ENCODE results near the gene SLC6A2.

Gene SLC6A2

GRCh38 chr16:55672471-55672870 lies 16.7 kb downstream of the SLC6A2 start:
- no peak for DNase-seq (ENCODE audit: low spot score)

GRCh38 chr16:55678161-55678821 lies 22.5 kb downstream of the SLC6A2 start:
- DNase-seq (ENCODE audit: low spot score) = no peak

- DNase-seq (ENCODE audit: low spot score) = no peak
Measured at GRCh38 chr16:55682086-55682485, 26.3 kb downstream of the SLC6A2 start.

- DNase-seq (ENCODE audit: low spot score) = no peak
Measured at GRCh38 chr16:55685973-55686372, 30.2 kb downstream of the SLC6A2 start.

- DNase-seq (ENCODE audit: low spot score) = no peak
Measured at GRCh38 chr16:55686671-55687070, 30.9 kb downstream of the SLC6A2 start.

- DNase-seq (ENCODE audit: low spot score) = no peak
Measured at GRCh38 chr16:55687802-55688201, 32.0 kb downstream of the SLC6A2 start.

GRCh38 chr16:55690841-55691240 lies 35.1 kb downstream of the SLC6A2 start:
- no peak for DNase-seq (ENCODE audit: low spot score)

GRCh38 chr16:55691771-55692170 lies 36.0 kb downstream of the SLC6A2 start:
- DNase-seq (ENCODE audit: low spot score) = no peak

GRCh38 chr16:55695595-55695994 lies 39.8 kb downstream of the SLC6A2 start:
- no peak for DNase-seq (ENCODE audit: low spot score)

- no peak for DNase-seq (ENCODE audit: low spot score)
Measured at GRCh38 chr16:55697867-55698266, 42.1 kb downstream of the SLC6A2 start.

- DNase-seq (ENCODE audit: low spot score) = no peak
Measured at GRCh38 chr16:55698331-55698730, 42.5 kb downstream of the SLC6A2 start.

GRCh38 chr16:55698946-55699345 lies 43.2 kb downstream of the SLC6A2 start:
- no peak for DNase-seq (ENCODE audit: low spot score)

- DNase-seq (ENCODE audit: low spot score) = no peak
Measured at GRCh38 chr16:55699616-55700015, 43.8 kb downstream of the SLC6A2 start.

GRCh38 chr16:55700067-55700466 lies 44.3 kb downstream of the SLC6A2 start:
- DNase-seq (ENCODE audit: low spot score) = no peak

GRCh38 chr16:55700961-55701360 lies 45.2 kb downstream of the SLC6A2 start:
- DNase-seq (ENCODE audit: low spot score) = no peak

- DNase-seq (ENCODE audit: low spot score) = no peak
Measured at GRCh38 chr16:55701442-55702319, 45.9 kb downstream of the SLC6A2 start.

- DNase-seq (ENCODE audit: low spot score) = no peak
Measured at GRCh38 chr16:55703003-55704001, 47.5 kb downstream of the SLC6A2 start.

GRCh38 chr16:55706739-55707384 lies 51.1 kb downstream of the SLC6A2 start:
- DNase-seq (ENCODE audit: low spot score) = no peak

- DNase-seq (ENCODE audit: low spot score) = no peak
Measured at GRCh38 chr16:55709801-55710200, 54.0 kb downstream of the SLC6A2 start.

- no peak for DNase-seq (ENCODE audit: low spot score)
Measured at GRCh38 chr16:55710466-55710865, 54.7 kb downstream of the SLC6A2 start.
